Measurements from ENCODE around the gene SND1. TPM values are rescaled to one million over a fixed set of nuclear protein-coding genes. Genes with fewer than 3 reads are reported as not detected.
A peak's percentile ranks its signal among the peaks of the same experiment; 100 is the strongest.

The SND1 gene
- total and polyA plus RNA-seq, 2 donors (not counting 1 experiment from before 2014, with no cell fraction given): 44.4 to 165 TPM

DNA sequence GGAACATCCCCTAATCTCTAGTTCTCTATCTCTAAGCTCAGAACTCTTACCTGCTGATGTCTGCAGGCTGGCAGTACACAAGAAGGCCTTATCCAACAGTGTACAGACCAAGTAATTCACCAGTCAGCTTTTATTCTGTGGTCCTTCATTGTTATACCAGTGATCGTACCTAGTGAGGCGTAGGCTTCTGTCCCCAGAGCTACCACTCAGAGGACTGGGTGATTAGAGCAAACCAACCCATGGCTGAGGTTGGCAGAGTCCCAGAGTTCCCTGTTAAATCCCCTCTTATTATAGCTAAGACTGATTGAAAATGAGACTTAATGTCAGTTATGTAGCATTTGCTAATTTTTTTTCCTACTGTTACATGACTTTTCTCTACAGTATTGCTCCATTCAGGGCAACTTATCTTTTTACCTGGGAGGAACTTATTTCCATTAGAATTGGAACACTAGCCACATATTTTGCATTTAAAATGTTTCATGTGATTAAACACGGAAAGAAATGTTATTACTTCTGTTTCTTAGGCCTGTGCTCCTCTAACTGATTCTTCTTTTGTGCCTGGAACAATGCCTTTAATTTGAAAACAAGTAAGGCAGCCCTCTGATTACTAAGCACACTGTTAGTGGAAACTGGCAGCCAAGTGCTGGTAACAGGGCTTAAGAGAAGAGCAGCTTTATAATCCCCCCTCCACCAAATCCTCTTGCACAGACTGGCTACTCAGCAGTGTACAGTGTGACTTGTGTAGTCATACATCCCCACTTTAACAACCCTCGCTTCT is 252.1 kb downstream of the SND1 start:
- H2AFZ ChIP-seq (ENCODE audit: insufficient read depth, low read depth, low read length, poor library complexity, severe bottlenecking): no peak overlapping the region
- no peak overlapping the region for H3K9ac ChIP-seq (ENCODE audit: low read length)
- Mint-ChIP-seq H3K4me3 (peak overlapping the region; percentile 4), H3K4me1 (peaks cover 59% of the 10 kb centered on the region), H3K9me3 (ENCODE audit: insufficient read depth) (no peaks in the 10 kb centered on the region), H3K27ac (peak overlapping the region; percentile 2), H3K27me3 (no peaks in the 10 kb centered on the region)
- no peak overlapping the region for H3K27ac ChIP-seq (ENCODE audit: low read length in 2 of 2)
- DNase-seq: no peak
- no peak for ATAC-seq (ENCODE audit: low read depth)
- no peaks in the 10 kb centered on the region for H3K27me3 ChIP-seq (replicated peaks in 1 of 4; ENCODE audit: control extremely low read depth in 1 of 4, control insufficient read depth in 3 of 4, insufficient read depth in 4 of 4, low read length in 3 of 4)
- POLR2A ChIA-PET: no interaction called here
- no CpG with 5 or more reads among the region's 4 CpGs for WGBS (ENCODE audit: insufficient coverage)
- CTCF ChIA-PET: no interaction called here
- no peak overlapping the region for H3K4me2 ChIP-seq (replicated peaks; ENCODE audit: low read depth, low read length, poor library complexity, severe bottlenecking)
- TF ChIP-seq CTCF (IDR thresholded peaks at IDR 0.05) (no peak), EZH2 (IDR thresholded peaks at IDR 0.05; ENCODE audit: borderline replicate concordance, insufficient read depth, low read depth, low read length, poor library complexity, severe bottlenecking) (no peak)
- peaks cover 0 to 10% of the 10 kb centered on the region in 2 experiments for H3K36me3 ChIP-seq (replicated peaks in 1 of 2; ENCODE audit: control extremely low read depth in 1 of 2, control insufficient read depth in 1 of 2, extremely low read depth in 1 of 2, insufficient read depth in 2 of 2, low read length in 1 of 2)
- peaks cover 8% of the 10 kb centered on the region for H3K79me2 ChIP-seq (ENCODE audit: control insufficient read depth, insufficient read depth, low read length)
- intact Hi-C loops (cut with micrococcal nuclease): no loop called here
- H3K9me3 ChIP-seq (ENCODE audit: control extremely low read depth in 1 of 3, control insufficient read depth in 2 of 3, insufficient read depth in 1 of 3, low read length in 2 of 3): no peaks in the 10 kb centered on the region
- no peaks in the 10 kb centered on the region for H4K20me1 ChIP-seq (ENCODE audit: control insufficient read depth, insufficient read depth, low read length, poor library complexity, severe bottlenecking)
- peaks cover 22 to 34% of the 10 kb centered on the region in 2 donors for H3K4me1 ChIP-seq (ENCODE audit: control insufficient read depth in 2 of 2, insufficient read depth in 2 of 2, low read length in 2 of 2)
- H3K4me3 ChIP-seq (ENCODE audit: control extremely low read depth in 1 of 5, extremely low read depth in 1 of 5, insufficient read depth in 1 of 5, low read depth in 2 of 5, low read length in 4 of 5): no peak overlapping the region

DNA sequence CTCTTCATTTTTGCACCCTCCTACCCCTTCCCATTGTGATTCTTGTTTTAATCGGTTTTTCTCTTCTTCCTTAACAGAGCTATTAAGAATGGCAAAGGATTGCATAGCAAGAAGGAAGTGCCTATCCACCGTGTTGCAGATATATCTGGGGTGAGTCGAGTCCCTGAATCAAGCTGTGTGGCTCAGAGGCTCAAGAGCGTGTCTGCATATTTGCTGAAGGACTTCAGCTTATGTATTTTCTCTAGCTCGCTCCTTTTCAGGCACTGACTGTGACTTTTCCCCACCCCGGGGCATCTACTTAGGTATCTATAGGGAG is 252.6 kb downstream of the SND1 start:
- peaks cover 22 to 34% of the 10 kb centered on the region in 2 donors for H3K4me1 ChIP-seq (ENCODE audit: control insufficient read depth in 2 of 2, insufficient read depth in 2 of 2, low read length in 2 of 2)
- ATAC-seq (ENCODE audit: low read depth) (no peak), DNase-seq (no peak)
- intact Hi-C loops (cut with micrococcal nuclease): no loop called here
- H3K79me2 ChIP-seq (ENCODE audit: control insufficient read depth, insufficient read depth, low read length): peaks cover 8% of the 10 kb centered on the region
- POLR2A ChIA-PET: no interaction called here
- no peak overlapping the region for H3K27ac ChIP-seq (ENCODE audit: low read length in 2 of 2)
- H3K36me3 ChIP-seq (replicated peaks in 1 of 2; ENCODE audit: control extremely low read depth in 1 of 2, control insufficient read depth in 1 of 2, extremely low read depth in 1 of 2, insufficient read depth in 2 of 2, low read length in 1 of 2): peaks cover 0 to 10% of the 10 kb centered on the region in 2 experiments
- TF ChIP-seq EZH2 (IDR thresholded peaks at IDR 0.05; ENCODE audit: borderline replicate concordance, insufficient read depth, low read depth, low read length, poor library complexity, severe bottlenecking): no peak
- no peak for TF ChIP-seq CTCF (IDR thresholded peaks at IDR 0.05)
- no peak overlapping the region for H3K9ac ChIP-seq (ENCODE audit: low read length)
- CTCF ChIA-PET: interaction anchor here (0.8 to 1.2 kb wide), 2 partner anchors 9 to 44 kb away, joined by 3 to 4 read pairs; no protein-coding TSS in a partner anchor
- no peaks in the 10 kb centered on the region for H3K9me3 Mint-ChIP-seq (ENCODE audit: insufficient read depth)
- no peak overlapping the region for H3K4me3 ChIP-seq (ENCODE audit: control extremely low read depth in 1 of 5, extremely low read depth in 1 of 5, insufficient read depth in 1 of 5, low read depth in 2 of 5, low read length in 4 of 5)
- H3K9me3 ChIP-seq (ENCODE audit: control extremely low read depth in 1 of 3, control insufficient read depth in 2 of 3, insufficient read depth in 1 of 3, low read length in 2 of 3): no peaks in the 10 kb centered on the region
- peaks cover 55% of the 10 kb centered on the region for H3K4me1 Mint-ChIP-seq
- H3K27me3 ChIP-seq (replicated peaks in 1 of 4; ENCODE audit: control extremely low read depth in 1 of 4, control insufficient read depth in 3 of 4, insufficient read depth in 4 of 4, low read length in 3 of 4): no peaks in the 10 kb centered on the region
- H3K4me2 ChIP-seq (replicated peaks; ENCODE audit: low read depth, low read length, poor library complexity, severe bottlenecking): no peak overlapping the region
- H3K27ac Mint-ChIP-seq: peak overlapping the region; percentile 2
- WGBS (ENCODE audit: insufficient coverage): 90% methylated on average over 2 of the region's 6 CpGs
- no peak overlapping the region for H2AFZ ChIP-seq (ENCODE audit: insufficient read depth, low read depth, low read length, poor library complexity, severe bottlenecking)
- H3K27me3 Mint-ChIP-seq: no peaks in the 10 kb centered on the region
- peak overlapping the region; percentile 4 for H3K4me3 Mint-ChIP-seq
- no peaks in the 10 kb centered on the region for H4K20me1 ChIP-seq (ENCODE audit: control insufficient read depth, insufficient read depth, low read length, poor library complexity, severe bottlenecking)

All from B cell (primary cell).